Sigmoid colon (tissue), 7 donors: Measurements from ENCODE around the gene SYNC. TPM values are rescaled to one million over a fixed set of nuclear protein-coding genes. Genes with fewer than 3 reads are reported as not detected.
A peak's percentile ranks its signal among the peaks of the same experiment; 100 is the strongest.

Source experiments
- DNase-seq: peaks from one replicate; pipeline ENCODE4 v3.0.0-alpha.2; 2019
- H3K27ac ChIP-seq, 4 donors: fragments of 200-600 bp; sonication (generic); one replicate each; pipeline ENCODE4 v1.5.1; 2016 to 2019; ENCODE audit warnings: mild to moderate bottlenecking in 1 of 4
- H3K27me3 ChIP-seq, 3 donors: fragments of 200-600 bp; sonication (generic); one replicate each; pipeline ENCODE4 v1.5.1; 2019; ENCODE audit warnings: mild to moderate bottlenecking in 1 of 3
- H3K36me3 ChIP-seq, 4 donors: fragments of 200-600 bp; sonication (generic); one replicate each; pipeline ENCODE4 v1.5.1; 2016 to 2019
- H3K4me1 ChIP-seq, 4 donors: fragments of 200-600 bp; sonication (generic); one replicate each; pipeline ENCODE4 v1.5.1; 2017 to 2019
- H3K4me3 ChIP-seq, 4 donors: fragments of 200-600 bp; sonication (generic); one replicate each; pipeline ENCODE4 v1.5.1; 2017 to 2019; ENCODE audit warnings: mild to moderate bottlenecking in 2 of 4, moderate library complexity in 1 of 4
- H3K9me3 ChIP-seq, 4 donors: fragments of 200-600 bp in 3 of 4; sonication (generic) in 3 of 4; one replicate each; pipeline versions ENCODE4 v1.5.1 to v1.6.1; 2013 to 2019
- EP300 ChIP-seq, 4 donors: sonication (generic); formaldehyde crosslinking; IDR thresholded peaks; one replicate each; pipeline ENCODE4 v1.6.1; 2017; ENCODE audit warnings: antibody characterized with exemption in 4 of 4
- POLR2A ChIP-seq, 2 donors: fragments of 450-650 bp; IDR thresholded peaks; one replicate each; pipeline ENCODE4 v1.6.1; 2016; ENCODE audit warnings: antibody characterized with exemption in 2 of 2, mild to moderate bottlenecking in 2 of 2, moderate library complexity in 2 of 2
- POLR2AphosphoS5 ChIP-seq, 4 donors: sonication (generic); formaldehyde crosslinking; IDR thresholded peaks; one replicate each; pipeline ENCODE4 v1.6.1; 2017; ENCODE audit warnings: antibody characterized with exemption in 4 of 4
- WGBS, 2 donors: extraction: QIAGEN DNeasy Blood & Tissue Kit; methylation state at CpG; one replicate each; pipeline ENCODE4 v1.1.7; 2013; 5-methylcytosine and 5-hydroxymethylcytosine counted together
- intact Hi-C: fragments of 100-400 bp; cut with DNase I; formaldehyde crosslinking; loops from one replicate; pipeline ENCODE4 v1.15.1; 2023
- polyA plus RNA-seq, 3 donors: library from polyadenylated mRNA; stranded (reverse); fragments of 200-250 nt; gene quantifications; one replicate each; pipeline ENCODE4 v1.2.3, GENCODE V29; 2013
- total RNA-seq, 4 donors: library from RNA; depleted of rRNA; stranded (reverse); fragments of >200 nt; gene quantifications; one replicate each; pipeline ENCODE4 v1.1.0, GENCODE V29; 2016
- TF ChIP-seq, protein P1 (sequence below), 4 experiments: fragments of 450-650 bp in 3 of 4; fragments of 200-600 bp in 1 of 4; IDR thresholded peaks; one replicate each; pipeline ENCODE4 v1.5.1; 2016 to 2019; ENCODE audit warnings: antibody characterized with exemption in 4 of 4, mild to moderate bottlenecking in 3 of 4, moderate library complexity in 2 of 4
- donor health status: healthy with polysubstance abuse.
- donor health status: Bipolar disorder and iron deficiency.
- donor health status: healthy.

Gene SYNC
- total and polyA plus RNA-seq, 7 donors, result 6.9 to 87.5 (median 22.5) TPM

DNA sequence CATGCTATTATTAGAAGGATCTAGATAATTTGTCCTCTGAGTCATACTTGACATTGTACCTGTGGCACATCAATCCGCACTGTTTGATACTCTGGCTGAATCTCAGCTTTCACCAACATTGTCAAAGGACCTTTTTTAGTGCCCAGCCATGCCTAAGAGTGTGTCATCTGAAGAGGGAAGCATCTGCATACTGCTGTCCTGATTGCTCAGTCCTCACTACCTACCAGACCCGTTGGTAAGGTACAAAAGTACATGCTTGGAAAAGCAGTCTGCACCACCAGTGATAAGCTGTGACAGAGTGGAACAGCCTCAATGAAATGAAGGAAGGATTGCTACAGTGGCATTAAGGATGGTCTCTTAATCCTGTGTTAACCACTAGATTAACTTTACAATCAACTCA is 17.1 kb downstream of the SYNC start:
- intact Hi-C loops, result no loop called here
- DNase-seq, result peak; percentile 1
- no peaks in the 10 kb centered on the region for H3K27me3 ChIP-seq
- H3K36me3 ChIP-seq, result peaks cover 7 to 51% (median 17%) of the 10 kb centered on the region in 4 donors
- H3K27ac ChIP-seq, result peak overlapping the region; percentile 64 to 78 (median 66)
- H3K4me3 ChIP-seq, result no peak overlapping the region
- no peaks in the 10 kb centered on the region for H3K9me3 ChIP-seq
- TF ChIP-seq POLR2AphosphoS5 (IDR thresholded peaks at IDR 0.05), result no peak
- no peak for TF ChIP-seq POLR2A (IDR thresholded peaks at IDR 0.05)
- TF ChIP-seq, protein P1, sequence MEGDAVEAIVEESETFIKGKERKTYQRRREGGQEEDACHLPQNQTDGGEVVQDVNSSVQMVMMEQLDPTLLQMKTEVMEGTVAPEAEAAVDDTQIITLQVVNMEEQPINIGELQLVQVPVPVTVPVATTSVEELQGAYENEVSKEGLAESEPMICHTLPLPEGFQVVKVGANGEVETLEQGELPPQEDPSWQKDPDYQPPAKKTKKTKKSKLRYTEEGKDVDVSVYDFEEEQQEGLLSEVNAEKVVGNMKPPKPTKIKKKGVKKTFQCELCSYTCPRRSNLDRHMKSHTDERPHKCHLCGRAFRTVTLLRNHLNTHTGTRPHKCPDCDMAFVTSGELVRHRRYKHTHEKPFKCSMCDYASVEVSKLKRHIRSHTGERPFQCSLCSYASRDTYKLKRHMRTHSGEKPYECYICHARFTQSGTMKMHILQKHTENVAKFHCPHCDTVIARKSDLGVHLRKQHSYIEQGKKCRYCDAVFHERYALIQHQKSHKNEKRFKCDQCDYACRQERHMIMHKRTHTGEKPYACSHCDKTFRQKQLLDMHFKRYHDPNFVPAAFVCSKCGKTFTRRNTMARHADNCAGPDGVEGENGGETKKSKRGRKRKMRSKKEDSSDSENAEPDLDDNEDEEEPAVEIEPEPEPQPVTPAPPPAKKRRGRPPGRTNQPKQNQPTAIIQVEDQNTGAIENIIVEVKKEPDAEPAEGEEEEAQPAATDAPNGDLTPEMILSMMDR (IDR thresholded peaks at IDR 0.05), result no peak
- no peak for TF ChIP-seq EP300 (IDR thresholded peaks at IDR 0.05)
- WGBS, 2 donors, result 57 to 77% methylated on average over 2 of the region's 2 CpGs
- peaks cover 0 to 55% (median 39%) of the 10 kb centered on the region in 4 donors for H3K4me1 ChIP-seq

DNA sequence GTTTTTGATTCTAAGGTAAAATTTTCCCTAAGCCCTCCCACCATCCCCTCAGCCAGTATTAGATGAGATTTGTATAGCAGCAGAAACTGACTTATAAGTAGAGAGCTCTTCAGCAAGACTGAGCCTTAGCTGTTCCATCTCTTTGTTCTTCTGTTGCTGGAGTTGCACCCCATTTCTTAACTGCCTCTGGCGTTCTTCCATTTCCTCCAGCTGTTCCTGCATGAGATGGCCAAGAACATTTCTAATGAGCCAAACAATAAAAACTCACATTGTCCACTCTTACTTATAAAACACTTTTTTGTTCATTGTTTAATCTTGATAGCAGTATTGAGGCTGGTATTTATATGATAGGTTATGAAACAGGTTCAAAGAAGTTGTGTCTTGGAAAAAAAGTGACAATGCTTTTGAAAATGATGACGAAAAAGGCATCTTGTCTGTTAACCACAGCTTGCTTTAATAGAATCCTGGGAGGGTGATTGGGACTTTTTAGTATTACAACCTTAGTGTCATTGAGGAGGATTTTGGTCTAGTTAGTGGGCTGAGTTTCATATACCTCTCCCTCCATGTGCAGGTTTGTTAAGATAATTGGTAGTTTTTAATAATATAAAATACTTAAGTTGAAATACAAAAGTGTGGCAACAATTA is 18.3 kb downstream of the SYNC start:
- Histone ChIP-seq H3K9me3 (no peaks in the 10 kb centered on the region), H3K4me1 (peaks cover 0 to 55% (median 39%) of the 10 kb centered on the region in 4 donors), H3K4me3 (no peak overlapping the region), H3K27ac (peak overlapping the region; percentile 64 to 78 (median 66)), H3K27me3 (no peaks in the 10 kb centered on the region), H3K36me3 (peaks cover 7 to 58% (median 18%) of the 10 kb centered on the region in 4 donors)
- peak; percentile 86 for DNase-seq
- 8 to 44% methylated on average over 2 of the region's 2 CpGs for WGBS, 2 donors
- TF ChIP-seq POLR2A (IDR thresholded peaks at IDR 0.05) (no peak), POLR2AphosphoS5 (IDR thresholded peaks at IDR 0.05) (peak; percentile 31 to 67 (median 50))
- intact Hi-C loops, result no loop called here

DNA sequence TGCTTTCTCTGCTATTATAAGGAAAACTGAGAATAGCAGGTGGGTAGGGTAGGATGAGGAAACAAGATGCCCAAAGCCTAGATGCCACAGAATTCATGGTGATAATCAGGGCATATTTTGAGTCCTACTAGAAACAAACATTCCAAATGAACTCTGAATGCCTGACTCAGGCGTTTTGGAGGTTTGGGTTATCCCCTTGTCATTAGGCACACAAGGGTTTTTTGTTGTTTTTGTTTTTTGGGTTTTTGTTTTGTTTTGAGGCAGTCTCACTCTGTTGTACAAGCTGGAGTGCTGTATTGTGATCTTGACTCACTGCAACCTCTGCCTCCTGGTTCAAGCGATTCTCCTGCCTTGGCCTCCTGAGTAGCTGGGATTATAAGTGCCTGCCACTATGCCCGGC is 19.2 kb downstream of the SYNC start:
- Histone ChIP-seq H3K27ac (peak overlapping the region; percentile 64 to 78 (median 66)), H3K36me3 (peaks cover 7 to 66% (median 18%) of the 10 kb centered on the region in 4 donors), H3K9me3 (no peaks in the 10 kb centered on the region), H3K4me1 (peaks cover 0 to 54% (median 39%) of the 10 kb centered on the region in 4 donors), H3K27me3 (no peaks in the 10 kb centered on the region), H3K4me3 (no peak overlapping the region)
- TF ChIP-seq EP300 (IDR thresholded peaks at IDR 0.05) (no peak), POLR2A (IDR thresholded peaks at IDR 0.05) (no peak), POLR2AphosphoS5 (IDR thresholded peaks at IDR 0.05) (no peak)
- TF ChIP-seq, protein P1 (IDR thresholded peaks at IDR 0.05), result no peak
- intact Hi-C loops, result no loop called here
- peak; percentile 3 for DNase-seq
- WGBS, 2 donors, result 75 to 84% methylated on average over 3 of the region's 3 CpGs

DNA sequence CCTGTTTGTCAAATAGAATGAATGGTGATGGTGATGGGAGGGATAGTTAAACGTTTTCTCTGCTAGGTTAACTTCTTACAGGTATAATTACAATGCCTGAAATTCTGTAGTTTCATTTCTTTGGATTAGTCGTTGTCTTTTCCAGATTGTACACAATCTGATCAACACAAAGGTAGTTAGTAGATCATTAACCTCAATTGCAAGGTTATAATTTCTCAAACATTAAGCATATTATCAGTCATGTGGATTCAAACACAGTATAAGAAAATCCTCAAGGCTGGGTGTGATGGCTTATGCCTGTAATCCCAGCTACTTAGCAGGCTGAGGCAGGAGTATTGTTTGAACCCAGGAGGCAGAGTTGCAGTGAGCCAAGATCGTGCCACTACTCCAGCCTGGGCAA is 20.6 kb downstream of the SYNC start:
- 14 to 65% methylated on average over 3 of the region's 3 CpGs for WGBS, 2 donors
- Histone ChIP-seq H3K4me1 (peaks cover 0 to 49% (median 35%) of the 10 kb centered on the region in 4 donors), H3K27ac (peak overlapping the region; percentile 8 to 78 (median 60)), H3K9me3 (no peaks in the 10 kb centered on the region), H3K27me3 (no peaks in the 10 kb centered on the region), H3K4me3 (no peak overlapping the region), H3K36me3 (peaks cover 7 to 75% (median 18%) of the 10 kb centered on the region in 4 donors)
- no peak for TF ChIP-seq EP300 (IDR thresholded peaks at IDR 0.05)
- TF ChIP-seq POLR2AphosphoS5 (IDR thresholded peaks at IDR 0.05), result no peak
- no peak for TF ChIP-seq POLR2A (IDR thresholded peaks at IDR 0.05)
- TF ChIP-seq, protein P1 (IDR thresholded peaks at IDR 0.05), result no peak
- intact Hi-C loops, result no loop called here
- DNase-seq, result no peak

DNA sequence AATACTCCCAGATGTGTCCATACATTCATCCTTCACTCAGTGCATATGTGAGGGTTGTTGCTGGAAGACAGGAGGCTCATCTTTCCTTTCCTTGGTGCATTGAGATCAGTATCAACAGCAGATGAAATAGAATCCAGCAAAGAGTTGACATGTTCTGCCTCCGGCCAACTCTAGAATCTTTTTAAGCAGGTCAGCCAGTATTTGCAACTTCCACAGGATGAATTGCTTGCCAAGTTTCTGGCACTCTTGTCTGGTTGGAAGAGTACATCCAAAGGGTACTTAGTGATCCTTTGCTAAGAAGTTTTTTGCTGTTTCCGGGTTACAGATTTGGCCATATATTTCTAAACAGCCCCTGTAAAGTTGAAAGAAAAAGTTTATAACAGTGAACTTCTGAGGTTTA is 21.1 kb downstream of the SYNC start:
- DNase-seq, result peak; percentile 69
- intact Hi-C loops, result no loop called here
- no peaks in the 10 kb centered on the region for H3K9me3 ChIP-seq
- TF ChIP-seq POLR2A (IDR thresholded peaks at IDR 0.05), result no peak
- no peak for TF ChIP-seq EP300 (IDR thresholded peaks at IDR 0.05)
- peak in 1 of 4 donors; percentile 53 for TF ChIP-seq POLR2AphosphoS5 (IDR thresholded peaks at IDR 0.05)
- TF ChIP-seq, protein P1 (IDR thresholded peaks at IDR 0.05), result no peak
- H3K27ac ChIP-seq, result peak overlapping the region; percentile 8 to 78 (median 60)
- H3K36me3 ChIP-seq, result peaks cover 4 to 75% (median 18%) of the 10 kb centered on the region in 4 donors
- 14 to 52% methylated on average over 2 of the region's 2 CpGs for WGBS, 2 donors
- H3K4me3 ChIP-seq, result no peak overlapping the region
- no peaks in the 10 kb centered on the region for H3K27me3 ChIP-seq
- H3K4me1 ChIP-seq, result peaks cover 0 to 49% (median 32%) of the 10 kb centered on the region in 4 donors
